MM.1S (cell line): ENCODE data around the gene RAB12.
"Not testable (repeated sequence)": the region's sequence is repeated elsewhere in the genome, so short reads cannot be mapped to it uniquely, and the experiment has no call there.

ENCODE experiments used
- CTCF ChIP-seq: fragments of 300-600 bp; sonication (generic); IDR thresholded peaks from 2 replicates; pipeline ENCODE4 v1.5.1; 2016; ENCODE audit warnings: antibody characterized with exemption, low read length, mixed read lengths
- EZH2 ChIP-seq: fragments of 300-600 bp; sonication (generic); optimal IDR thresholded peaks from 2 replicates; pipeline ENCODE3; 2017; ENCODE audit warnings: low read depth, mild to moderate bottlenecking, antibody characterized with exemption, low read length, mixed read lengths
- EZH2phosphoT487 ChIP-seq: fragments of 300-600 bp; sonication (generic); IDR thresholded peaks from 2 replicates; pipeline ENCODE4 v1.6.1; 2018; ENCODE audit warnings: antibody characterized with exemption, low read length

- not testable (repeated sequence) for TF ChIP-seq CTCF, EZH2, EZH2phosphoT487
These were observed 38.1 kb downstream of the RAB12 start for GRCh38 chr18:8647359-8647758.
